ENCODE measurements around the gene AS3MT. TPM values are rescaled to one million over a fixed set of nuclear protein-coding genes. Genes with fewer than 3 reads are reported as not detected.

The AS3MT gene
- polyA plus RNA-seq, 1 experiment: 3.0 TPM

GRCh38 chr10:102949916-102950315, 80.6 kb downstream of the AS3MT start:
- no peak for TF ChIP-seq CTCF (IDR thresholded peaks at IDR 0.05; ENCODE audit: insufficient read depth, low read depth, low read length)
- Histone ChIP-seq H3K27me3 (ENCODE audit: control insufficient read depth, insufficient read depth, low read length) (peaks cover 1% of the 10 kb centered on the region; the same call in 1 of the 2 replicates), H3K4me3 (ENCODE audit: low read depth, low read length) (no peak overlapping the region), H3K36me3 (ENCODE audit: control insufficient read depth, insufficient read depth, low read length) (no peaks in the 10 kb centered on the region)
- ChIA-PET CTCF (interaction anchor here (1.0 kb wide), 1 partner anchor 31 kb away, joined by 4 read pairs; no protein-coding TSS in a partner anchor), POLR2A (no interaction called here)
- no peak for DNase-seq (ENCODE audit: low read depth)

- POLR2A ChIA-PET: interaction anchor here (0.7 kb wide), 1 partner anchor 34 kb away, joined by 5 read pairs; no protein-coding TSS in a partner anchor
- no peak for TF ChIP-seq CTCF (IDR thresholded peaks at IDR 0.05; ENCODE audit: insufficient read depth, low read depth, low read length)
- no peak overlapping the region for H3K4me3 ChIP-seq (ENCODE audit: low read depth, low read length)
- CTCF ChIA-PET: interaction anchor here (0.7 to 0.9 kb wide), 2 partner anchors 8 to 226 kb away, joined by 3 read pairs; no protein-coding TSS in a partner anchor
- H3K27me3 ChIP-seq (ENCODE audit: control insufficient read depth, insufficient read depth, low read length): peaks cover 1% of the 10 kb centered on the region; the same call in 1 of the 2 replicates
- no peak for DNase-seq (ENCODE audit: low read depth)
- H3K36me3 ChIP-seq (ENCODE audit: control insufficient read depth, insufficient read depth, low read length): no peaks in the 10 kb centered on the region
Measured at GRCh38 chr10:102951316-102951715, 82.0 kb downstream of the AS3MT start.

Small RNAs within 50 kb of the gene (small RNA-seq; reads per million reads assigned to genes)
- gene AS3MT (ENCODE audit: insufficient read length, low read depth, low replicate concordance): not detected
- not detected for gene RF00026 (ENCODE audit: insufficient read length, low read depth, low replicate concordance)

Other genes with a start within 250 kb of the AS3MT start
- 60.4 and 105 TPM in 2 replicates for gene TRIM8, start 225.0 kb upstream of the AS3MT start, polyA plus RNA-seq (2011; rRNA removed)
- gene ARL3, start 155.1 kb upstream of the AS3MT start, polyA plus RNA-seq (2011; rRNA removed): 8.1 and 10.8 TPM in 2 replicates
- gene SFXN2, start 154.8 kb upstream of the AS3MT start, polyA plus RNA-seq (2011; rRNA removed): 4.3 and 5.6 TPM in 2 replicates
- 45.3 and 52.4 TPM in 2 replicates for gene WBP1L, start 125.5 kb upstream of the AS3MT start, polyA plus RNA-seq (2011; rRNA removed)
- gene CYP17A1, start 32.1 kb upstream of the AS3MT start, polyA plus RNA-seq (2011; rRNA removed): not detected in 2 replicates
- 17.6 and 19.4 TPM in 2 replicates for gene BORCS7, start 15.2 kb upstream of the AS3MT start, polyA plus RNA-seq (2011; rRNA removed)
- 2.1 and 3.7 TPM in 2 replicates for gene CNNM2, start 48.8 kb downstream of the AS3MT start, polyA plus RNA-seq (2011; rRNA removed)